Measurements from ENCODE around the gene DLG2. TPM values are rescaled to one million over a fixed set of nuclear protein-coding genes. Genes with fewer than 3 reads are reported as not detected.
"Not testable (repeated sequence)": the region's sequence is repeated elsewhere in the genome, so short reads cannot be mapped to it uniquely, and the experiment has no call there.

The DLG2 gene
- total RNA-seq, 1 donor, result 3.0 TPM

- DNase-seq (ENCODE audit: low read depth), result no peak
- H3K4me3 ChIP-seq (ENCODE audit: low read depth, low read length), result no peak overlapping the region
- TF ChIP-seq CTCF (IDR thresholded peaks at IDR 0.05; ENCODE audit: insufficient read depth, low read length), result no peak
Measured at GRCh38 chr11:85232559-85232958, 394.6 kb downstream of the DLG2 start.

GRCh38 chr11:85231588-85231987 lies 395.6 kb downstream of the DLG2 start:
- H3K4me3 ChIP-seq (ENCODE audit: low read depth, low read length), result no peak overlapping the region
- no peak for DNase-seq (ENCODE audit: low read depth)
- no peak for TF ChIP-seq CTCF (IDR thresholded peaks at IDR 0.05; ENCODE audit: insufficient read depth, low read length)

GRCh38 chr11:85229723-85230122 lies 397.4 kb downstream of the DLG2 start:
- DNase-seq (ENCODE audit: low read depth), result not testable (repeated sequence)

GRCh38 chr11:85196968-85197367 lies 430.2 kb downstream of the DLG2 start:
- H3K4me3 ChIP-seq (ENCODE audit: low read depth, low read length), result no peak overlapping the region
- TF ChIP-seq CTCF (IDR thresholded peaks at IDR 0.05; ENCODE audit: insufficient read depth, low read length), result no peak
- no peak for DNase-seq (ENCODE audit: low read depth)

More at GRCh38 chr11:85229723-85230122, 397.4 kb downstream of the DLG2 start:
- H3K4me3 ChIP-seq (ENCODE audit: low read depth, low read length), result not testable (repeated sequence)

GRCh38 chr11:85195934-85196333 lies 431.2 kb downstream of the DLG2 start:
- no peak overlapping the region for H3K4me3 ChIP-seq (ENCODE audit: low read depth, low read length)
- no peak for DNase-seq (ENCODE audit: low read depth)
- TF ChIP-seq CTCF (IDR thresholded peaks at IDR 0.05; ENCODE audit: insufficient read depth, low read length), result no peak

- no peak for DNase-seq (ENCODE audit: low read depth)
- no peak for TF ChIP-seq CTCF (IDR thresholded peaks at IDR 0.05; ENCODE audit: insufficient read depth, low read length)
- no peak overlapping the region for H3K4me3 ChIP-seq (ENCODE audit: low read depth, low read length)
Measured at GRCh38 chr11:85187992-85188391, 439.2 kb downstream of the DLG2 start.

- TF ChIP-seq CTCF (IDR thresholded peaks at IDR 0.05; ENCODE audit: insufficient read depth, low read length), result no peak
- no peak for DNase-seq (ENCODE audit: low read depth)
- H3K4me3 ChIP-seq (ENCODE audit: low read depth, low read length), result no peak overlapping the region
Measured at GRCh38 chr11:85184721-85185120, 442.4 kb downstream of the DLG2 start.
